Midbrain (tissue), 1 donor: Measurements from ENCODE around the gene PRKCQ.

Experiments
- DNase-seq: peaks from one replicate; lab custom pipeline; 2025; lab: John Stamatoyannopoulos, UW

PRKCQ gene

DNA sequence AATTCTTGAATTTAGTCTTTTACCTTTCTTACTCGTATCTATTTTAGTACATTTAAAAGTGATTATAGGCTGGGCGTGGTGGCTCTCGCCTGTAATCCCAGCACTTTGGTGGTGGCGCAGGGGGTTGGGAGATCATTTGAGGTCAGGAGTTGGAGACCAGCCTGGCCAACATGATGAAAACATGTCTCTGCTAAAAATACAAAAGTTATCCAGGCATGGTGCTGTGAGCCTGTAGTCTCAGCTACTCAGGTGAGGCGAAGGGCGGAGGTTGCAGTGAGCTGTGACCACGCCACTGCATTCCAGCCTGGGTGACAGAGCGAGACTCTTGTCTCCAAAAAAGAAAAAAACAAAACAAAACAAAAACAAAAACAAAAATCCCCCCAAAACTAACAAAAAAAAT, 12.2 kb downstream of the PRKCQ start:
- DNase-seq: no peak

DNA sequence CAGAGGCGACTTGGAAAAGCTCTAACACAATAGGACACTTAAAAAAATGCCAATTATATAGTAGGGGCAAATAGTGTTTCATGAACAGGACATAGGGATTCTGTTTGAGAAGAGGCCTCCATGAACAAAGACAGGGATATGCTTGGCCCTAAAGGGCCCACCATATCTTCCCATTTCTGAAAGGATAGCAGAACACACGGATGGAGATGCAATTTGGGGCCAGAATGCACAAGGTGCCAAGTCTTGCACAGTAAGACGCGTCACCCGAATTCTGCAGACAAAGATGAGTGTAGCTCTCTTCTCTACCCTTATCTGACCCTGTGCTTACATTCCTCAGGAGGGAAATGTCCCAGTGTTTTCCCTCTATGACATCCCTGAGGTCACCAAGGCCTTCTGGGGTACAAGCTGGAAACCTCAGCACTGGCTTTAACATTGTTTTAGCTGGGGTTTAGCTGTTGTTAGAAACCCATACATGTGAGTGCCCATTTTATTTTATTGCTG, 12.8 kb downstream of the PRKCQ start:
- no peak for DNase-seq

DNA sequence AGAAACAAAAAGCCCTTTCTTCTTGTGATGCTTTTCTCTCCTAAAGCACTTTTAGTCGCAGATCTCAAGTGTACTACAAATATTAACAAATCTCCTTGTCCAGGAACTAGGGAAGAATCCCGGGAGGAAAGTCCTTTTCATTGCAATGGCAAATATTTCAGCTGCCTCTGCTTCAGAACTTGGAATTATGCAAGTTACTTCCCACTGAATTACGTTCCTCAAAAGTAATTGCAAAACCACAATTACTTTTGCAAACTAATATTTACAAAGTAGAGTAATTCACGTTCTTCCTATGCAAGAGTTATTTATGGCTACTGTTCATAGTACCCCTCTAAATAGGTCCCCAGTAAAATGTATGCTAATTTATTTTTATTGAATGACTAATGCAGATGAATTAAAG, 14.5 kb downstream of the PRKCQ start:
- no peak for DNase-seq

DNA sequence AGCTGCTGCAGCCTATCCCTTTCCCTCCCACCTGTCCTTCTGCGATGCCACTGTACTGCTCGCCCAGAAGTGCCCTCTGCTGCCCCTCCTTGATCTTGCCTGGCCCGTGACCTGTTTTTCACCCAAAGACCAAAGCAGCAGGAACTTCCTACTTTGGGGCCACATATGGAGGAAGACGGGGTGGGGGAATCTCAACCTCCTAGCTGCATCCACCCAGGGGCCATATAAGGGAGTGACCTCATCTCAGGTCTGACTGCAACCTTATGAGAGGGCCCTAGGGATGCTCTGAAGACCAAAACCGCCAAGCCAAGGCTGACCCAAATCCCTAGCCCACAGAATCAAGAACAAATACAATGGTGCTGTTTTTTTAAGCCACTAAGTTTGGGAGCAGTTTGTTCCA, 15.7 kb downstream of the PRKCQ start:
- DNase-seq: no peak

DNA sequence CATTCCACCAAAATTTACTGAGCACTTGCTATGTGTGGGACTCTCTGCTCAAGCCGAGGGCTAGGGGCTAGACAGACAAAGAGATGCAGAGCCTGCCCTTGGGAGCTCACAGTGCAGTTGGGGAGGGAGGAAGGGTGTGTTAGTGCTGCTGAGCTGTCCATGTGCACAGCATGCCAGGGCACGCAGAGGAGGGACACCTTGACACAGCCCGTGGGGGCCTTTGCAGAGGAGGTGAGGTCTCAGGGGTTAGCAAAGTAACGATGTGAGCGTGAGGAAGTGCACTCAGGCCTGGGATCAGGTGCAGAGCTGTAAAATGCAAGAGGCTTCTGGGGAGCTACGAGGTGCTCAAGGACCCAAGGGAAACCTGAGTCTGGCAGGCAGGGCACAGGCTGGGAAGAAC, 16.3 kb downstream of the PRKCQ start:
- DNase-seq: no peak

DNA sequence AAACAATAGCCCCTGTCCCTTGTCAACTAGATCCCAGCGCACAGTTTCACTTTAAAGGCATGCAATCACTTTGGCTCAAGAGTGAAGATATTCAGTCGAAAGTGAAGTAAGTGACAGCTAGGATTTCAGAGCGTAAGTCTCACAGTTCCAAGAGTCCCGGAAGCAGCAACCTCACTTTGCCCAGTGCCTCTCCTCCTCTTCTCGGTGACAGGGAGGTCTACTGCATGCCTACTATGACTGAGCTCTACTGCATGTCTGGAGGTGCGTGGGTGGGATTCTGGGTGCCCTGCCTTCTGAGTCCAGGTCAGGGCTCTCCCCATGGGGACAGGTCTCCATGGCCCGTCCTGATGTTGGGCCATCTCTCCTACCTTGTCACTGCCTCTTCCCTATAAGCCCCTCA, 17.0 kb downstream of the PRKCQ start:
- DNase-seq: no peak

DNA sequence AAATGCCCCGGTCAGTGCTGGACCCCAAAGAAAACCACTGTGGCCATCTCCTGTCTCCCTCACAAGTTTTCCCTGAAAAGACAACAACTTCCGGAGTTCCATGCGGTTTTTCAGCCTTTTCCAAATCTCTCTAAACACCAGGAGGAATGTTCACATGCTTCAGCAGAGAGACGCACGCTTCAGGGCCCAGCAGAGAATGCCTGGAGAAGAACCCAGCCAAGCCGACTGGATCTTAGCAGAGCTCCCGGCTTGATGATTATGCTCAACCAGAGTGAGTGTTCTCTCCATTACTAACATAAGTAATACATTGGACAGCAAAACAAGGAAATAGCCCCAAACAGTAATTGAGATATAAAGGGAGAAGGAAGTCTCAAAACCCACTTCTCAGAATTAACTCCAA, 17.9 kb downstream of the PRKCQ start:
- no peak for DNase-seq

DNA sequence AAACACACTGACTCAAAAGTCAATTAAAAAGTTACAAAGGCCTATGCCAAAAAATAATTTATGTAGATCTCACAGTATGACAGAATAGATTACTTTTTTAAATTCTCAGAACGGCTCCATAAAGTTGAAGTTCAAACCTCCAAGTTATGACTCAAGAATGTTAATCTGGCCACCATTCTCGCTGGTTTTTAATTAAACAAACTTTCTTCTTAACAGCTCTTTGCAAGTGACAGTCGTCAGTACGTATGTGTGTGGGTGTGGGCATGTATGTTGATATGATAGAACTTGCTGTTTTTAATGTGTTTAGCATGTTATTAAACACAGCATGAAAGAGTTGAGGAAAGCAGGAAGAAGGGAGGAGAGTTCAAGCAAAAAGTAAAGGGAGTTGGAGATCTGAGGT, 18.5 kb downstream of the PRKCQ start:
- no peak for DNase-seq

DNA sequence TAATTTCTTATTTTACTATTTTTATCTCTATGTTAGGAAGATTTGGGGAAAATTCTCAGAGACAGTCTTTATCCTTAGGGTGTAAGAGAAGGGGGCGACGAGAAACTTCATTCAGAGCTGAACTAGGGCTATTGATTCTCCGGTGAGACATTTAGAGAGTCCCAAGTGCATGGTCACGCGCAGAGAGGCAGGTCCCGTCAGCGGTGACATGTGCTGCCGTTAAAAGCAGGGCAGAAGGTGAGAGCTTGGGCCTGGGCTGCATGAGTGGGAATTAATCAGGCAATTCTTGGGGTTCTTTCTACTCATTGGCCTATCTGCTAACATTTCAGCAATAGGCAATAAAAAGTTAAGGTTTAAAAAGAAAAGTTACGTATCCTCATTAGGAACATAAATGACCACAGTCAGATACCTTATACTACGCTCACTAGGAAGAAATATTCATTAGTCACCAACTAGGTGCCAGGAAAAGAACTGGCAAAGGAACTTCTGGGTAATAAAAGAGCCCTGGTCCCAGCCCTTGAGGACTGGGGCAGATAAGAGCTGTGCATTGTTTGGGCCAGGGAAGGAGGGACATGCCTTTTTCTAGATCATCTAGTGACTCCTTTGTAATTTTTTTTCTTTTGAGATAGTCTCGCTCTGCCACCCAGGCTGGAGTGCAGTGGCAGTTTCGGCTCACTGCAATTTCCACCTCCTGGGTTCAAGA, 21.2 kb downstream of the PRKCQ start:
- no peak for DNase-seq

DNA sequence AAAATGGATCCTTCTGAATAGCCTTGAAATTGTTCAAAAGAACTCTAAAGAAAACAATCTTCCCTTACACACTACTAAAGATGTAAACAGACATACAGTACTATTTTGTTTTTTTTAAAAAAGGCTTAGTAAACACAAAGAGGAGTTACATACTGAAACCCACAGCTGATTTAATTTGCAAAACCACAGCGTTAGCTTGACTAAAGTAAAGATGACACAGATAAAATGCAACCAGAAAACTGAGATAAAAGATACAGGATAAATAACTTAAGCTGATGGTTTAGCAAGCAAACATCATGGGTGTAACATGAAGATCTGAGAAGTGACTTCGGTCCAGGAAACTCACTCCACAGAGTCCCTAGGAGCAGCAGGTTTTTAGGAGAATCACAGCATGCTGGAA, 21.8 kb downstream of the PRKCQ start:
- DNase-seq: no peak

DNA sequence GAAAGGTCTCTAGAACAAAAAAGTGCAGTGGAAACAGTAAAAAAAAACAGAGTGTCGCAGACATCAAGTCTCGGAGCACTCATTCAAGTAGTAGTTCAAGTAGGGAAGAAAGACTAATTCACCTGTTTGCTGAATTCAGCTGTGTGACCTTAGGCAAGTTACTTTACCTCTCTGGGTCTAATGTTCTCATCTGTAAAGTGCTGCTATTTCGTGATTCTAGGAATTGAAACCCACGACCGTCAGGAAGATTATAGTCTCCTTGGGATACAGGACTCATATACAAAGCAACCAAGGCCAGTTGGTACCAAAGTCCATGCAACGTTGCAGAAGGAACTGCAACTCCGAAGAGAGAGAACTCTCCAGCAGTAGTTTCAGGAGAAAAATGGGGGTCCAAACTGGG, 26.1 kb downstream of the PRKCQ start:
- no peak for DNase-seq

DNA sequence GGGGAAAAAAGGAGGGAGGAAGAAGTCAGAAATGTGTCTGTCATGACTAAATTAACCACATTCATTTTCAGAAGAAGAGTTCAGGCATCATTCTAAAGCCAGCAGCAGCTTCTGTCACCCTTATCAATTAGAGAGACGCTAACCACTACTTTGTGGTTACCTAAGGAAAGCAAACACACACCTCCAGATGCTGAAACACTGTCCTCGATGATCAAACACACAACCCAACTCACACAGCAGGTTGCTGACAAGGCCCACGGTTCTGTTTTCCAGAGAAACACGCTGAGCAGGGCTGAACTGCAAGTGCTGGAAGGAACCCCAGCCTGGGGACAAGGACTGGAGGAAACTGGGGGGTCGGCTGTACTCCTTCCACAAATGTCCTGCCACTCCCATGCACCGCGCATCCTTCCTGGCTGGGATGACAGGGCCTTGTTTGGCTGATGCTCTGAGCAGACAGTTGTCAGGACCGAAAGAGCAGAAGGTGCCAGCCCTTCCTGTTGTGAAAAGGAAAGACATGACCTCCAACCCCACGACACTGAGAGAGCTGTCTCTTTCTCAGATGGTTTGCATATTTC, 36.6 kb downstream of the PRKCQ start:
- no peak for DNase-seq

DNA sequence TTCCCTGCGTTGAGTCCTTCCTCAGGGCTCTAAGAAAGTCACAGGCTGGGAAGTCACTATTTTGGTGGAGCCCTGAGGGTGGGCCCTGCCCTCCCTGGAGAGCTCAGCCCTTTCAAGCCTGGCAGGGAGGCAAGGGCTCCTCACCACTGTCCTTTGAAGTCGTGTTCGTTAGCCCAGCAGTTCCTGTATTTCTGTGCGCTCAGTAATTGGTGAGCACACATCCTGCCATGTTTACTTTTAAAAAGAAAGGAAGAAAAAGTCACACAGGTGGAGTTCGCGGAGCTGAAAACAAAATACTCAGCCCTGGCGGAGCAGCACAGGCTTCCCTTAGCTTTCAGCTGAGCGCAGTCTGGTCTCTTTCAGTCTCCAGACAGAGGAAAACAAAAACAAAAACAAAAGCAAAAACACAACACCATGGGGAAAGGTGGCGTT, 37.1 kb downstream of the PRKCQ start:
- no peak for DNase-seq

DNA sequence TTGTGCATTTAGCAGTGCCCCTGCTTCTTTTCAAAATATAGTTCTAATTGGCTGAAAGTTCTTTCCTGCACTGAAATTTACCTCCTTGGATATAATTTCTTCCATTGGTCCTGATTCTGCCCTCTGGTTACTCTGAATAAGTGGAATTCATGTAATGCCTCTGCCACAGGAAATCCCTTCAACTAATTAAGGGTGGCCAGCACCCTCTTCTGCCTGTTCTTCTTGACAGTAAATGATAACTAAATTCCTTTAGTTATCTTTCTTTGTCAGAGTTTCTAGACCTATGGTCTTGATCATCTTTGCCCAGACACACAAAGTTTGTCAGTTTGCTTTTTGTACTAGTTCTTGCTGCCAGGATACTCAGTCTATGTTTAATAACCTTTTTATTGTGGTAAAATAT, 40.2 kb downstream of the PRKCQ start:
- DNase-seq: no peak

DNA sequence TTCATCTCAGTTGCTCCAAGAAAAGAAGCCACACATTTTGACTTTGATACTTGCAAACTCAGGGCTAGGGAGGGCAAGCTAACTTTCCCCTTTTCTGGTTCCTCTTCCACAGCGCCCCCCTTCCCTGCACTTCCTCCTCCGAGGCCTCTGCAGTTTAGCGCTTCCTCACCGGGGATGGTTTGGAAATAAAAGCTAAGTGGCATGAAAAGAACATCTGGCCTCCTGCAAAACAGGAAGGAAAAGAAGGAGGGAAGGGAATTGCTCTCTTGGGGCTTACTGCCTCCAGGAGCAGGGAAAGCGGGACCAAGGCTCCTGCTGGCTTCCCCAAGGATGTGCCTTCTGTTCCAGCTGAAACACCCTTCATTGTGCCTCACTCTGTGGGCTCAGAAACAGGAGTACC, 42.3 kb downstream of the PRKCQ start:
- no peak for DNase-seq

DNA sequence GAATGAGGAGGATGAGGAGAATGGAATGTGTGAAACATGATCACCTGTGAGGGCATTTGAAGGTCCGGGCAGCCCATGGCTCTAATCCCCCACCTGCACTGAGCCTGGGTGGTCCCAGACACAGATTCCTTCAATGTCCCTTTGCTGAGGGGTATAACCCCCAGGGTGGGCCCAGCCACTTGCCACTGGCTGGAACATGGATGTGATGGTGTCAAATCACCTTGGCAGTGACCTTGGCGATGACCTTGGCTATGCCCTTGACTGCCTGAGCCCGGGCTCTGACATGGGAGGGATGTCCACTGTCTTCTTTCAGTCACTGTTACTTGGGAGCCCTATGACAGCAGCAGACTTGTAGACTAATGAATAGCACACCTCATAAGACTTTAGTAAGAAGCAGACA, 44.0 kb downstream of the PRKCQ start:
- DNase-seq: no peak

DNA sequence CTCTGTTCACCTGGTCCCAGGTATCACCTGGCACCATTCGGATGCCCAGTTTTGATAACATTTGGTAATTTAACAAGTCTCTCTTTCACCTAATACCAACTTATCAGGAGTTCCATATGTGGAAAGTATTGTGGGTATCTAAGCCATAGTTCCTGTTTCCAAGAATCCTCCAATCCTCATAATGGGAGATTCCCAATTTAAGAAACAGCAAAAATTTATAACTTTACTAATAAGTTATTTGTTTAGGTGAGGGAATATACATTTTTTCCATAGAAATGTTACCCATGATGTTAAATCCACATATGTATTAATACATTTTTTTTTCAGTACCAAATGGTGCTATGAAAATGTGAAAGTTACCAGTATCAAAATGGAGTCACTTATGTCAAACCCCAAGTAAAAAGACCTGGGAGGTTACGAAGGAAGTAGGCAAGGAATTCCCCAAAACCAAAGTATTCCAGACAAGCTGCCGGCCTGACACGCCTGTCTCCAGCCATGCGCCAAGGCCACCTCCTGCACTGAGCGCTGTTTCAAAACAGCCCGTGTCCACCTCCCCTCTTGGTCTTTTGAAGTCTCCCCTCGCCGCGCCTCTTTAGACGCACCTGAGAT, 44.8 kb downstream of the PRKCQ start:
- DNase-seq: no peak

DNA sequence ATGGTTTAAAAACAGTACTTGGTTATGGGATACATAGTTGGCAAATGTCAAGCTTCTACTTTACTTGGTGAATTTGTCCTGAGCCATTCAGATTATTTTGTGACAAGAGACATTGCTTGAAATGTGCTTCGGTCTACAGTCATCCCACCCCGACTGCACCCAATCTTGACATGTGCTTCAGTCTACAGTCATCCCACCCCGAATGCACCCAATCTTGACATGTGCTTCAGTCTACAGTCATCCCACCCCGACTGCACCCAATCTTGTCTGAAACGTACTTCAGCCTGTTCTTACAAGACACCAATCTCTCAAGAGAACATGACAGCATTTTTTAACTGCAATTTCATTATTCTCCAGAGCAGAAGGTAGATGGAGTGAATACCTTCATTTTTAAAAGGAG, 47.8 kb downstream of the PRKCQ start:
- DNase-seq: no peak

DNA sequence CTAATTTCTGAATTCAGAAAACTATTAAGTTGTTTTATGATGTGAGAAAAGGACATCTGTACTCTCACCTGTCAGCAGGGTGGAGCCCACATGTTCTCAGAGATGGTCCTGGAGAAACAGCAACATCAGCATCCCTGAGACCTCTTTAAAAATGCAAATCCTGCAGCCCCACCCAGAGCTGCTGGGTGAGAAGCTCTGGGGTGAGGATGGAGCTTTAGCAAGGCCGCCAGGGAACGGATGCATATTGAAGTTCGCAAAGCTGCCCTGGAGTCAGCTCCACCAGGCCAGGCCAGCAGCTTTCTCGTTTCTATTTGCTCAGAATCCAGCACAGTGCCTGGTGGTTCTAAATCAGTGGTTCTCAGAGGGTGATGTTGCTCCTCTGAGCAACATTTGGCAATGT, 49.1 kb downstream of the PRKCQ start:
- DNase-seq: no peak

DNA sequence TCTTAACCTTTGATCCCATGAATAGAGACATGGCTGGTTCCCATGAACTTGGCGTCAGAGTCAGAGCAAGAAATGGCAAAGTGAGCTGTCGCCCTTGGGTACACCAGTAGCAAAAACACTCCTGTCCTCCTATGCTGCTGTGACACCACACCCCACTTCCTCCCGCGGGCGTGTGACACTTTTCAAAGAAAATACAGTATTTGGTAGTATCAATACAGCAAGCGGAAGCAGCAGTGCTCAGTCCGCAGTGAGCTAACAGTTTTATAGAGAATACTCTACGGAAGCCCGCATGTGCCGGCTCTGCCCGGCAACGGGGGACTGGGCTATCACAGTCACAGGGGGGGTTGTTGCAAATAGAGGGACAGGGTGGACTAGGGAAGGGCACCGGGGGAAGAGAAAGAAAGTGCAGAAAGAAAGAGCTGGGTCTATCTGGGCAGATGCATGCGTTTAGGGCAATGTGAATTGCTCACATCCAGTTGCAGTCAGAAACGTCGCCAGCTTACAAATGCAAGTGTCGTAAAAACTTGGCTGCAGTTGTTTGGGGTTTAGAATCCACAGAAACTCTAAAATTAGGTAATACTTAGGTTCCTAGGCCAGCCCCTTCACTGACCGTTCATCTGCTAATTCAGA, 49.8 kb downstream of the PRKCQ start:
- DNase-seq: no peak

DNA sequence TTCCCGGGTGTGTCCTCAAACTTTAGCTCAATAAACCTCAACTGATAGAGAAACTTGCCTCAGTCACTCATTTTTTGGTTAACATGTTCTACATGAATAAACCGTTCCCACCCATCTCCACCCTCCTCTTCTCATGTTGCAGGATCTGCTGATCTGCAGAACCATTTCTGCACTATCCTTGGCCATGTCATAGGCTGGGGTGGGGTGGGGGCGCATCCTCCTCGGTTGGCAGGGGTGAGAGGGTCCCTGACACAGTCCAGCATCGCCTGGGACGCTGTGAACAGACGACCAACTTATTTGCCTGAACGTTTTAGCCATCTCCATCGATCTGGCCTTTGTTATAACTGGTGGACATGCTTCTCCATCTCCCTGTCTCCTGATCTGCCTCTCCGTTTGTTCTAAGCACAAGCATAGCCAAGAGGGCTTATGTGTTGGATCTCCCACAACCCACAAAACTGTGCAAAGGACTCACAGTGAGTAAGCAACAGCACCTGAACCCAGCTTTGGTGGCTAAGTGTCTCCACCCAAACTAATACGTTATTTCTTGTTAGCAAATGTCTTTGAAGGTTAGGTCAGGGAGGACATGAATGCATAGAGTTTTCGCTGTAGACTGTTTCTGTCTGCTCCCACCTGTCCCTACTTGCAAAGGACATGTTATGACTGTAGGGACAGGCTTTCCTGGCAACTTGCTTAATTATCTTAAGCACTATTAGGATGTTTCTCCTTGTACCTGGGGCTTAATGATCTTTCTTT, 51.7 kb downstream of the PRKCQ start:
- no peak for DNase-seq

DNA sequence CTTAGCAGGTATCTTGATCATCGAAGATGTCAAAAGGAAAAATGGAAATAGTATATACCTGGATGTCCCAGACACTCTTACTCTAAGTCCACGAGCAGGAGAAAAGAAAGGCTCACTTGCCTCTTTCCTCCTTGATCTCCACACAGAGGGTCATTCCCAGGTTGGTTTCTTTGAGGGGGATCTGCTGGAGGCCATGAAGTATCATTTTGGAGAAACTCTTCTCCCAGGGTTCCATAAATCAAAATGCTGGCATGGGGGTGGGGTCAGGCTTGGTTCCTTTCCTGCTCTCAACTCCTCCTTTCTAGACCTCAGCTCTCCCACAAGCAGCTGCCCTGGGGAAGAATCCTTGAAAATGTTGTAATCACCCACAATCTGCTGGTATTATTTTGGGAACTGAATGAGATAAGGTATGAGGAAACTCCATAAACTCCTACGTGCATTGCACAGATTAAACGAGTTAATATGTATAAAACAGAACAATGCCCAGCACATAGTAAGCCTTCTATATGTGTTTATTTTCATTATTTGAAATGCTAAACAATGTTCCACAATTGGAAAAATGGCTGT, 54.4 kb downstream of the PRKCQ start:
- DNase-seq: no peak
